Mammary epithelial cell (primary cell): ENCODE measurements around the gene MT1HL1.

Experiments
- CTCF ChIP-seq, 2 donors: IDR thresholded peaks in 1 of 2; conservative IDR thresholded peaks in 1 of 2; 2 replicates each; pipeline ENCODE4 v1.5.1; 2011 to 2012; ENCODE audit warnings: inconsistent platforms in 2 of 2, low read length in 2 of 2, mild to moderate bottlenecking in 2 of 2, control low read depth in 1 of 2, low read depth in 1 of 2; ENCODE audit not compliant: insufficient read depth in 1 of 2; ENCODE audit errors: extremely low read depth in 1 of 2
- EZH2 ChIP-seq: IDR thresholded peaks from 2 replicates; pipeline ENCODE4 v1.6.1; 2012; ENCODE audit warnings: low read length, inconsistent platforms, borderline replicate concordance

GRCh38 chr1:237043846-237044636 lies 39.8 kb upstream of the MT1HL1 start:
- TF ChIP-seq EZH2 (no peak), CTCF (conservative IDR thresholded peaks at IDR 0.05 in 1 of 2, IDR thresholded peaks at IDR 0.05 in 1 of 2; ENCODE audit: extremely low read depth in 1 of 2, insufficient read depth in 1 of 2, low read depth in 1 of 2, low read length in 2 of 2) (no peak)
